ENCODE measurements around the gene LDLRAD1.

LDLRAD1 gene

DNA sequence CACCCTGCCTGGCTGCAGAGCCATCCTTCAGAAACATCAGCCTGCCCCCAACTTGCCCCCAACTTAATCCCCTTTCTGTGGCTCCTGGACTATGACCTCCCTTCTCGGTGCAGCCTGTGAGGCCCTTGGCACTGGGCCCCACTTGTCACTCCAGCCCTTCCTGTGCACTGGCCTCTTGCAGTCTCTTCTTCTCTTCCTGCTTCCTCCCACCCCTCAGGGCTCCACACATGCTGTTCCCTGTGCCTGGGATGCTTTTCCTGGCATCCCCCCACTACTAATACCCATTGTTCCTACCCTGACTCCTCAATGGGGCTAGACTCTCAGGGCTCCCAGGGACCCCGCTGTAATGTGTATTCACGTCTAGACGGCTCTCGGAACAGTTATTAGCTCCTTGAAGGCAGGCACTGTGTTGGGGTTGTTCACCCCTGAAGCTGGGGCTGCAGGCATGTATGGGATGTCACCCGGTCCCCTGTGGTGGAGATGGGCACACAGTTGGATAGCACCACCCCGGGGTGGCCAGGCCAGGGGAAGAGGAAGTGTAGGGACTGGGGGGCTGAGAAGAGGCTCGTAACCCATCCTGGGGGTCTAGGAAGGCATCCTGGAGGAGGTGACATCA lies 4.5 kb downstream of the LDLRAD1 start:
- Histone ChIP-seq H3K9me3 (ENCODE audit: control insufficient read depth, insufficient read depth, low read depth, low read length) (no peaks in the 10 kb centered on the region), H3K36me3 (ENCODE audit: control insufficient read depth in 2 of 2, insufficient read depth in 1 of 2, low read length in 2 of 2) (no peaks in the 10 kb centered on the region), H3K27ac (ENCODE audit: extremely low read depth, low read depth, low read length) (no peak overlapping the region), H3K4me3 (ENCODE audit: low read depth, low read length) (no peak overlapping the region), H3K4me1 (ENCODE audit: control insufficient read depth, insufficient read depth, low read length) (peaks cover 5% of the 10 kb centered on the region)
- TF ChIP-seq, protein P1, sequence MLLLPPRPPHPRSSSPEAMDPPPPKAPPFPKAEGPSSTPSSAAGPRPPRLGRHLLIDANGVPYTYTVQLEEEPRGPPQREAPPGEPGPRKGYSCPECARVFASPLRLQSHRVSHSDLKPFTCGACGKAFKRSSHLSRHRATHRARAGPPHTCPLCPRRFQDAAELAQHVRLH (tag by site-specific recombination; IDR thresholded peaks at IDR 0.05): no peak
- TF ChIP-seq, protein P2, sequence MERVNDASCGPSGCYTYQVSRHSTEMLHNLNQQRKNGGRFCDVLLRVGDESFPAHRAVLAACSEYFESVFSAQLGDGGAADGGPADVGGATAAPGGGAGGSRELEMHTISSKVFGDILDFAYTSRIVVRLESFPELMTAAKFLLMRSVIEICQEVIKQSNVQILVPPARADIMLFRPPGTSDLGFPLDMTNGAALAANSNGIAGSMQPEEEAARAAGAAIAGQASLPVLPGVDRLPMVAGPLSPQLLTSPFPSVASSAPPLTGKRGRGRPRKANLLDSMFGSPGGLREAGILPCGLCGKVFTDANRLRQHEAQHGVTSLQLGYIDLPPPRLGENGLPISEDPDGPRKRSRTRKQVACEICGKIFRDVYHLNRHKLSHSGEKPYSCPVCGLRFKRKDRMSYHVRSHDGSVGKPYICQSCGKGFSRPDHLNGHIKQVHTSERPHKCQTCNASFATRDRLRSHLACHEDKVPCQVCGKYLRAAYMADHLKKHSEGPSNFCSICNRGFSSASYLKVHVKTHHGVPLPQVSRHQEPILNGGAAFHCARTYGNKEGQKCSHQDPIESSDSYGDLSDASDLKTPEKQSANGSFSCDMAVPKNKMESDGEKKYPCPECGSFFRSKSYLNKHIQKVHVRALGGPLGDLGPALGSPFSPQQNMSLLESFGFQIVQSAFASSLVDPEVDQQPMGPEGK (tag by site-specific recombination; IDR thresholded peaks at IDR 0.05): no peak
- TF ChIP-seq, protein P3, sequence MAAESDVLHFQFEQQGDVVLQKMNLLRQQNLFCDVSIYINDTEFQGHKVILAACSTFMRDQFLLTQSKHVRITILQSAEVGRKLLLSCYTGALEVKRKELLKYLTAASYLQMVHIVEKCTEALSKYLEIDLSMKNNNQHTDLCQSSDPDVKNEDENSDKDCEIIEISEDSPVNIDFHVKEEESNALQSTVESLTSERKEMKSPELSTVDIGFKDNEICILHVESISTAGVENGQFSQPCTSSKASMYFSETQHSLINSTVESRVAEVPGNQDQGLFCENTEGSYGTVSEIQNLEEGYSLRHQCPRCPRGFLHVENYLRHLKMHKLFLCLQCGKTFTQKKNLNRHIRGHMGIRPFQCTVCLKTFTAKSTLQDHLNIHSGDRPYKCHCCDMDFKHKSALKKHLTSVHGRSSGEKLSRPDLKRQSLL (tag by site-specific recombination; IDR thresholded peaks at IDR 0.05): no peak
- TF ChIP-seq, protein P4, sequence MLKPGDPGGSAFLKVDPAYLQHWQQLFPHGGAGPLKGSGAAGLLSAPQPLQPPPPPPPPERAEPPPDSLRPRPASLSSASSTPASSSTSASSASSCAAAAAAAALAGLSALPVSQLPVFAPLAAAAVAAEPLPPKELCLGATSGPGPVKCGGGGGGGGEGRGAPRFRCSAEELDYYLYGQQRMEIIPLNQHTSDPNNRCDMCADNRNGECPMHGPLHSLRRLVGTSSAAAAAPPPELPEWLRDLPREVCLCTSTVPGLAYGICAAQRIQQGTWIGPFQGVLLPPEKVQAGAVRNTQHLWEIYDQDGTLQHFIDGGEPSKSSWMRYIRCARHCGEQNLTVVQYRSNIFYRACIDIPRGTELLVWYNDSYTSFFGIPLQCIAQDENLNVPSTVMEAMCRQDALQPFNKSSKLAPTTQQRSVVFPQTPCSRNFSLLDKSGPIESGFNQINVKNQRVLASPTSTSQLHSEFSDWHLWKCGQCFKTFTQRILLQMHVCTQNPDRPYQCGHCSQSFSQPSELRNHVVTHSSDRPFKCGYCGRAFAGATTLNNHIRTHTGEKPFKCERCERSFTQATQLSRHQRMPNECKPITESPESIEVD (tag by site-specific recombination; IDR thresholded peaks at IDR 0.05): no peak
- TF ChIP-seq ZNF677 (tag by site-specific recombination; IDR thresholded peaks at IDR 0.05) (no peak), ZNF843 (tag by site-specific recombination; IDR thresholded peaks at IDR 0.05) (no peak), ZNF776 (tag by site-specific recombination; IDR thresholded peaks at IDR 0.05; ENCODE audit: borderline replicate concordance) (no peak), ZNF146 (tag by site-specific recombination; IDR thresholded peaks at IDR 0.05) (no peak), ZNF621 (tag by site-specific recombination; IDR thresholded peaks at IDR 0.05) (no peak)
- TF ChIP-seq, protein P5, sequence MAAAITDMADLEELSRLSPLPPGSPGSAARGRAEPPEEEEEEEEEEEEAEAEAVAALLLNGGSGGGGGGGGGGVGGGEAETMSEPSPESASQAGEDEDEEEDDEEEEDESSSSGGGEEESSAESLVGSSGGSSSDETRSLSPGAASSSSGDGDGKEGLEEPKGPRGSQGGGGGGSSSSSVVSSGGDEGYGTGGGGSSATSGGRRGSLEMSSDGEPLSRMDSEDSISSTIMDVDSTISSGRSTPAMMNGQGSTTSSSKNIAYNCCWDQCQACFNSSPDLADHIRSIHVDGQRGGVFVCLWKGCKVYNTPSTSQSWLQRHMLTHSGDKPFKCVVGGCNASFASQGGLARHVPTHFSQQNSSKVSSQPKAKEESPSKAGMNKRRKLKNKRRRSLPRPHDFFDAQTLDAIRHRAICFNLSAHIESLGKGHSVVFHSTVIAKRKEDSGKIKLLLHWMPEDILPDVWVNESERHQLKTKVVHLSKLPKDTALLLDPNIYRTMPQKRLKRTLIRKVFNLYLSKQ (tag by site-specific recombination; IDR thresholded peaks at IDR 0.05; ENCODE audit: borderline replicate concordance): no peak
- ChIA-PET CTCF (no interaction called here), POLR2A (no interaction called here)

DNA sequence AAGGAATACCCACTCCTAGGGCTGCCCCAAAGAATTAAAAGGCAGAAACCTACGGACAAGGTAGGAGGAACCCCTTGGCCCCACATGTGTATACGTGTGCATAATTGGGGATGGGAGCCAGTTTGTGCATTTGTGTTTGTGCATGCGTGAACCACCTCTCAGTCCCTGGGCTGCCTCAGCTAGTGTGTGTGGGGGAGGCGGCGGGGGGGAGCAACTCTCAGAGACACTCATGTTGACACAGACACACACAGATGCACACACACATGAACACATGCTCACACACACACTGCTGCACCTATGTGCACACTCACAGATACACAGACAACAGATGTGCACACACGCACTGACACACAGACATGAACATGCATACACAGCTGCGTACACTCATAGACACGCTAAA lies 5.1 kb downstream of the LDLRAD1 start:
- Histone ChIP-seq H3K27ac (ENCODE audit: extremely low read depth, low read depth, low read length) (no peak overlapping the region), H3K9me3 (ENCODE audit: control insufficient read depth, insufficient read depth, low read depth, low read length) (no peaks in the 10 kb centered on the region), H3K4me1 (ENCODE audit: control insufficient read depth, insufficient read depth, low read length) (peaks cover 5% of the 10 kb centered on the region), H3K4me3 (ENCODE audit: low read depth, low read length) (no peak overlapping the region), H3K36me3 (ENCODE audit: control insufficient read depth in 2 of 2, insufficient read depth in 1 of 2, low read length in 2 of 2) (no peaks in the 10 kb centered on the region)
- ChIA-PET CTCF (interaction anchor here (0.5 to 0.9 kb wide), 2 partner anchors 23 to 108 kb away, joined by 3 to 4 read pairs; no protein-coding TSS in a partner anchor), POLR2A (no interaction called here)
- TF ChIP-seq HOXC10 (CRISPR knock-in tag; IDR thresholded peaks at IDR 0.05) (no peak), ZNF404 (tag by site-specific recombination; IDR thresholded peaks at IDR 0.05) (no peak), TCF7L2 (IDR thresholded peaks at IDR 0.05; ENCODE audit: borderline replicate concordance, low read depth, low read length) (no peak), GFI1B (tag by site-specific recombination; IDR thresholded peaks at IDR 0.05) (no peak), BCL11A (tag by site-specific recombination; IDR thresholded peaks at IDR 0.05; ENCODE audit: low read depth) (no peak), GLIS1 (tag by site-specific recombination; IDR thresholded peaks at IDR 0.05) (no peak), ZNF169 (tag by site-specific recombination; IDR thresholded peaks at IDR 0.05) (no peak), ZBTB20 (tag by site-specific recombination; IDR thresholded peaks at IDR 0.05) (no peak), ZNF248 (tag by site-specific recombination; IDR thresholded peaks at IDR 0.05) (no peak), ZNF768 (tag by site-specific recombination; IDR thresholded peaks at IDR 0.05) (no peak)
- TF ChIP-seq, protein P6, sequence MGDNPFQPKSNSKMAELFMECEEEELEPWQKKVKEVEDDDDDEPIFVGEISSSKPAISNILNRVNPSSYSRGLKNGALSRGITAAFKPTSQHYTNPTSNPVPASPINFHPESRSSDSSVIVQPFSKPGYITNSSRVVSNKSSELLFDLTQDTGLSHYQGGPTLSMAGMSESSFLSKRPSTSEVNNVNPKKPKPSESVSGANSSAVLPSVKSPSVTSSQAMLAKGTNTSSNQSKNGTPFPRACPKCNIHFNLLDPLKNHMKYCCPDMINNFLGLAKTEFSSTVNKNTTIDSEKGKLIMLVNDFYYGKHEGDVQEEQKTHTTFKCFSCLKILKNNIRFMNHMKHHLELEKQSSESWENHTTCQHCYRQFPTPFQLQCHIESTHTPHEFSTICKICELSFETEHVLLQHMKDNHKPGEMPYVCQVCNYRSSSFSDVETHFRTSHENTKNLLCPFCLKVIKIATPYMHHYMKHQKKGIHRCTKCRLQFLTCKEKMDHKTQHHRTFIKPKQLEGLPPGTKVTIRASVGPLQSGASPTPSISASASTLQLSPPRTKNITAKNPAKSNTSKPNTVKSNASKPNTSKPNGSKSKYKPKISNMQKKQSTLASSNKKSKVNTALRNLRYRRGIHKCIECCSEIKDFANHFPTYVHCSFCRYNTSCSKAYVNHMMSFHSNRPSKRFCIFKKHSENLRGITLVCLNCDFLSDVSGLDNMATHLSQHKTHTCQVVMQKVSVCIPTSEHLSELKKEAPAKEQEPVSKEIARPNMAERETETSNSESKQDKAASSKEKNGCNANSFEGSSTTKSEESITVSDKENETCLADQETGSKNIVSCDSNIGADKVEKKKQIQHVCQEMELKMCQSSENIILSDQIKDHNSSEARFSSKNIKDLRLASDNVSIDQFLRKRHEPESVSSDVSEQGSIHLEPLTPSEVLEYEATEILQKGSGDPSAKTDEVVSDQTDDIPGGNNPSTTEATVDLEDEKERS (tag by site-specific recombination; IDR thresholded peaks at IDR 0.05): no peak
- TF ChIP-seq, protein P7, sequence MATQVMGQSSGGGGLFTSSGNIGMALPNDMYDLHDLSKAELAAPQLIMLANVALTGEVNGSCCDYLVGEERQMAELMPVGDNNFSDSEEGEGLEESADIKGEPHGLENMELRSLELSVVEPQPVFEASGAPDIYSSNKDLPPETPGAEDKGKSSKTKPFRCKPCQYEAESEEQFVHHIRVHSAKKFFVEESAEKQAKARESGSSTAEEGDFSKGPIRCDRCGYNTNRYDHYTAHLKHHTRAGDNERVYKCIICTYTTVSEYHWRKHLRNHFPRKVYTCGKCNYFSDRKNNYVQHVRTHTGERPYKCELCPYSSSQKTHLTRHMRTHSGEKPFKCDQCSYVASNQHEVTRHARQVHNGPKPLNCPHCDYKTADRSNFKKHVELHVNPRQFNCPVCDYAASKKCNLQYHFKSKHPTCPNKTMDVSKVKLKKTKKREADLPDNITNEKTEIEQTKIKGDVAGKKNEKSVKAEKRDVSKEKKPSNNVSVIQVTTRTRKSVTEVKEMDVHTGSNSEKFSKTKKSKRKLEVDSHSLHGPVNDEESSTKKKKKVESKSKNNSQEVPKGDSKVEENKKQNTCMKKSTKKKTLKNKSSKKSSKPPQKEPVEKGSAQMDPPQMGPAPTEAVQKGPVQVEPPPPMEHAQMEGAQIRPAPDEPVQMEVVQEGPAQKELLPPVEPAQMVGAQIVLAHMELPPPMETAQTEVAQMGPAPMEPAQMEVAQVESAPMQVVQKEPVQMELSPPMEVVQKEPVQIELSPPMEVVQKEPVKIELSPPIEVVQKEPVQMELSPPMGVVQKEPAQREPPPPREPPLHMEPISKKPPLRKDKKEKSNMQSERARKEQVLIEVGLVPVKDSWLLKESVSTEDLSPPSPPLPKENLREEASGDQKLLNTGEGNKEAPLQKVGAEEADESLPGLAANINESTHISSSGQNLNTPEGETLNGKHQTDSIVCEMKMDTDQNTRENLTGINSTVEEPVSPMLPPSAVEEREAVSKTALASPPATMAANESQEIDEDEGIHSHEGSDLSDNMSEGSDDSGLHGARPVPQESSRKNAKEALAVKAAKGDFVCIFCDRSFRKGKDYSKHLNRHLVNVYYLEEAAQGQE (tag by site-specific recombination; IDR thresholded peaks at IDR 0.05): no peak

Data from HEK293 (cell line).